GM20431 (cell line): ENCODE data around the gene ACTR6.
"Not testable (repeated sequence)": the region's sequence is repeated elsewhere in the genome, so short reads cannot be mapped to it uniquely, and the experiment has no call there.

ENCODE experiments used
- in situ Hi-C: fragments of 300-500 bp; cut with MseI, MboI; formaldehyde crosslinking; loops from one replicate; pipeline ENCODE4 v1.15.0; 2020; ENCODE audit warnings: low sequenced_read_pairs; ENCODE audit not compliant: unreplicated experiment

Gene ACTR6

GRCh38 chr12:100179252-100179651, 21.4 kb upstream of the ACTR6 start:
- in situ Hi-C loops: no loop called here

- in situ Hi-C loops: no loop called here
Observed at GRCh38 chr12:100184549-100185145, 16.0 kb upstream of the ACTR6 start.

- in situ Hi-C loops: no loop called here
Observed at GRCh38 chr12:100185361-100185894, 15.2 kb upstream of the ACTR6 start.

- in situ Hi-C loops: no loop called here
Observed at GRCh38 chr12:100186071-100186470, 14.5 kb upstream of the ACTR6 start.

- in situ Hi-C loops: no loop called here
Observed at GRCh38 chr12:100187068-100187467, 13.5 kb upstream of the ACTR6 start.

GRCh38 chr12:100187857-100188519, 12.6 kb upstream of the ACTR6 start:
- in situ Hi-C loops: no loop called here

- in situ Hi-C loops: not testable (repeated sequence)
Observed at GRCh38 chr12:100188888-100189635, 11.6 kb upstream of the ACTR6 start.

- in situ Hi-C loops: no loop called here
Observed at GRCh38 chr12:100189636-100190394, 10.8 kb upstream of the ACTR6 start.

GRCh38 chr12:100193085-100193484, 7.5 kb upstream of the ACTR6 start:
- in situ Hi-C loops: no loop called here

- in situ Hi-C loops: no loop called here
Observed at GRCh38 chr12:100197486-100197885, 3.1 kb upstream of the ACTR6 start.

- in situ Hi-C loops: no loop called here
Observed at GRCh38 chr12:100199023-100199346, 1.6 kb upstream of the ACTR6 start.

GRCh38 chr12:100199347-100200149, 1.1 kb upstream of the ACTR6 start:
- in situ Hi-C loops: no loop called here

GRCh38 chr12:100201604-100202423, 1.2 kb downstream of the ACTR6 start:
- in situ Hi-C loops: no loop called here

GRCh38 chr12:100207311-100207710, 6.7 kb downstream of the ACTR6 start:
- in situ Hi-C loops: no loop called here

- in situ Hi-C loops: no loop called here
Observed at GRCh38 chr12:100208834-100209233, 8.2 kb downstream of the ACTR6 start.

- in situ Hi-C loops: no loop called here
Observed at GRCh38 chr12:100211698-100212097, 11.1 kb downstream of the ACTR6 start.

GRCh38 chr12:100213016-100213891, 12.6 kb downstream of the ACTR6 start:
- in situ Hi-C loops: no loop called here

- in situ Hi-C loops: no loop called here
Observed at GRCh38 chr12:100214518-100214917, 13.9 kb downstream of the ACTR6 start.
